ENCODE results near the gene UGGT2. TPM values are rescaled to one million over a fixed set of nuclear protein-coding genes. Genes with fewer than 3 reads are reported as not detected.

Gene UGGT2
- total RNA-seq, 4 donors from 2014 or later, result 20.5 to 48.6 (median 30.6) TPM

DNA sequence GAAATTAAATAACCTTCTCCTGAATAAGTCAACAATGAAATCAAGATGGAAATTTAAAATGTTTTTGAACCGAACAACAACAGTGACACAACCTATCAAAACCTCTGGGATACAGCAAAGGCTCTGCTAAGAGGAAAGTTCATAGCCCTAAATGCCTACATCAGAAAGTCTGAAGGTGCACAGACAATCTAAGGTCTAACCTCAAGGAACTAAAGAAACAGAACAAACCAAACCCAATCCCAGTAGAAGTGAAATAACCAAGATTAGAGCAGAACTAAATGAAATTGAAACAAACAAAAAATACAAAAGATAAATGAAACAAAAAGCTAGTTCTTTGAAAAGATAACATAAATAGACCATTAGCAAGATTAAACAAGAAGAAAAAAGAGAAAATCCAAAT is 9.0 kb downstream of the UGGT2 start:
- H3K4me3 ChIP-seq, result no peak overlapping the region
- DNase-seq (ENCODE audit: extremely low spot score), result no peak
- intact Hi-C loops (cut with DNase I), result no loop called here
- 94% methylated on average over 1 of the region's 1 CpG for WGBS
- no peak overlapping the region for H3K27ac ChIP-seq (replicated peaks in 1 of 4)
- no peaks in the 10 kb centered on the region for H3K27me3 ChIP-seq
- no peaks in the 10 kb centered on the region for H3K4me1 ChIP-seq
- H3K36me3 ChIP-seq, result peaks cover 0 to 7% (median 0%) of the 10 kb centered on the region in 4 donors
- H3K9me3 ChIP-seq, result peaks cover 0 to 9% (median 3%) of the 10 kb centered on the region in 4 donors
- TF ChIP-seq CTCF (IDR thresholded peaks at IDR 0.05) (no peak), EP300 (IDR thresholded peaks at IDR 0.05) (no peak), POLR2AphosphoS5 (IDR thresholded peaks at IDR 0.05) (no peak), POLR2A (IDR thresholded peaks at IDR 0.05; ENCODE audit: low read depth) (no peak)

DNA sequence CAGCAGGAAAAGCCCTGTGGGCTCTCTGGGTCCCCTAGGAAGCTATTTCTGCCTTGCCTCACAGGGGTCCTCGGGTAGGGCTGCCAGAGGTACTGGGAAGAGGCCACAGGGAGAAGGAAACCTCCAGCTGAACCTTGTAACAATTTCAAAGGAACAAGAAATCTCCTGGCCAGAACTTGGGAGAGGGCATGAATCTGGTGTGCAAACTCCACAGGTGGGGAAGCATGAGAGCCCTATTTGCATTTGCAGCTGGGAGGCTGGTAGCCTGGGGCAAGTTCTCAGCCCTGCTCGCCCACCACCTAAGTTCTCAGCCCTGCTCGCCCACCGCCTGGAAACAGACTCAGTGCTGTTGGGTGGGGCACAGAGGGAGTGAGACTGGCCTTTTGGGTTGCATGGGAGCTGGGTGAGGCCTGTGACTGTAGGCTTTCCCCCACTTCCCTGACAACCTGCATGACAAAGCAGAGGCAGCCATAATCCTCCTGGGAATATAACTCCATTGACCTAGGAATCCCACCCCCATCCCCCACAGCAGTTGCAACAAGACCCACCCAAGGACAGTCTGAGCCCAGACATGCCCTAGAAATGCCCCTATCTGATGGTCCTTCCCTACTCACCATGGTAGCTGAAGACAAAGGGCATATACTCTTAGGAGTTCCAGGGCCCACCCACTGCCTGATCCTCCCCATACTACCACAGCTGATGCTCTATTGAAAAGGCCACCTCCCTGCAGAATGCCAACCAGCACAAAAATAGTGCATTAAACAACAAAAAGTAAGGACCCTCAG is 11.7 kb downstream of the UGGT2 start:
- Histone ChIP-seq H3K27ac (replicated peaks in 1 of 4) (no peak overlapping the region), H3K9me3 (peaks cover 0 to 6% (median 2%) of the 10 kb centered on the region in 4 donors), H3K4me1 (no peaks in the 10 kb centered on the region), H3K36me3 (peaks cover 0 to 2% (median 0%) of the 10 kb centered on the region in 4 donors), H3K27me3 (no peaks in the 10 kb centered on the region), H3K4me3 (no peak overlapping the region)
- no peak for TF ChIP-seq POLR2A (IDR thresholded peaks at IDR 0.05; ENCODE audit: low read depth)
- TF ChIP-seq EP300 (IDR thresholded peaks at IDR 0.05), result no peak
- TF ChIP-seq CTCF (IDR thresholded peaks at IDR 0.05), result no peak
- TF ChIP-seq POLR2AphosphoS5 (IDR thresholded peaks at IDR 0.05), result no peak
- intact Hi-C loops (cut with DNase I), result no loop called here
- WGBS, result 90% methylated on average over 4 of the region's 4 CpGs
- no peak for DNase-seq (ENCODE audit: extremely low spot score)

- TF ChIP-seq POLR2AphosphoS5 (IDR thresholded peaks at IDR 0.05) (no peak), EP300 (IDR thresholded peaks at IDR 0.05) (no peak), POLR2A (IDR thresholded peaks at IDR 0.05; ENCODE audit: low read depth) (no peak), CTCF (IDR thresholded peaks at IDR 0.05) (no peak)
- no peak overlapping the region for H3K4me3 ChIP-seq
- H3K4me1 ChIP-seq, result no peaks in the 10 kb centered on the region
- 100% methylated on average over 1 of the region's 1 CpG for WGBS
- intact Hi-C loops (cut with DNase I), result no loop called here
- no peaks in the 10 kb centered on the region for H3K27me3 ChIP-seq
- no peak overlapping the region for H3K27ac ChIP-seq (replicated peaks in 1 of 4)
- DNase-seq (ENCODE audit: extremely low spot score), result no peak
- H3K9me3 ChIP-seq, result no peaks in the 10 kb centered on the region
- H3K36me3 ChIP-seq, result no peaks in the 10 kb centered on the region
Measured at GRCh38 chr13:96036515-96036914, 16.7 kb downstream of the UGGT2 start.

GRCh38 chr13:96034662-96035061 is 18.5 kb downstream of the UGGT2 start:
- Histone ChIP-seq H3K36me3 (no peaks in the 10 kb centered on the region), H3K4me1 (no peaks in the 10 kb centered on the region), H3K27me3 (no peaks in the 10 kb centered on the region), H3K27ac (replicated peaks in 1 of 4) (no peak overlapping the region), H3K4me3 (no peak overlapping the region), H3K9me3 (no peaks in the 10 kb centered on the region)
- TF ChIP-seq POLR2A (IDR thresholded peaks at IDR 0.05; ENCODE audit: low read depth) (no peak), POLR2AphosphoS5 (IDR thresholded peaks at IDR 0.05) (no peak), CTCF (IDR thresholded peaks at IDR 0.05) (no peak), EP300 (IDR thresholded peaks at IDR 0.05) (no peak)
- no peak for DNase-seq (ENCODE audit: extremely low spot score)
- intact Hi-C loops (cut with DNase I), result no loop called here
- 94% methylated on average over 6 of the region's 10 CpGs for WGBS

All from esophagus muscularis mucosa (tissue), 4 donors.